H9 (cell line): ENCODE data around the gene GADD45GIP1. TPM values are rescaled to one million over a fixed set of nuclear protein-coding genes. Genes with fewer than 3 reads are reported as not detected.

Experiments
- DNase-seq: peaks from one replicate; pipeline ENCODE4 v3.0.0-alpha.2; 2017
- H2AFZ ChIP-seq: one replicate; pipeline ENCODE4 v1.6.1; 2013; ENCODE audit warnings: mild to moderate bottlenecking, low read length, control low read depth, moderate library complexity
- H2AK5ac ChIP-seq: 2 replicates; pipeline ENCODE4 v1.6.1; 2013; ENCODE audit warnings: low read length, control low read depth, mixed read lengths; ENCODE audit not compliant: insufficient read length
- H2BK120ac ChIP-seq: one replicate; pipeline ENCODE4 v1.6.1; 2013; ENCODE audit warnings: low read depth, mild to moderate bottlenecking, low read length, control low read depth, inconsistent platforms; ENCODE audit not compliant: poor library complexity, severe bottlenecking
- H2BK12ac ChIP-seq: 2 replicates; pipeline ENCODE4 v1.6.1; 2013; ENCODE audit warnings: low read length, control low read depth, mixed read lengths, low read depth; ENCODE audit not compliant: insufficient read length
- H2BK15ac ChIP-seq: 2 replicates; pipeline ENCODE4 v1.6.1; 2013; ENCODE audit warnings: low read depth, low read length, control low read depth
- H2BK20ac ChIP-seq: one replicate; pipeline ENCODE4 v1.6.1; 2013; ENCODE audit warnings: low read depth, mild to moderate bottlenecking, low read length, control low read depth, inconsistent platforms; ENCODE audit not compliant: poor library complexity, severe bottlenecking
- H2BK5ac ChIP-seq: 2 replicates; pipeline ENCODE4 v1.6.1; 2013; ENCODE audit warnings: low read length, control low read depth, mixed read lengths; ENCODE audit not compliant: insufficient read length
- H3K14ac ChIP-seq: 2 replicates; pipeline ENCODE4 v1.6.1; 2013; ENCODE audit warnings: low read length, control low read depth; ENCODE audit not compliant: insufficient read depth
- H3K18ac ChIP-seq: 2 replicates; pipeline ENCODE4 v1.6.1; 2013; ENCODE audit warnings: low read depth, mild to moderate bottlenecking, mixed read lengths, low read length, control low read depth; ENCODE audit not compliant: insufficient read length
- H3K23ac ChIP-seq: 2 replicates; pipeline ENCODE4 v1.6.1; 2013; ENCODE audit warnings: low read length, control low read depth, mixed read lengths, low read depth; ENCODE audit not compliant: insufficient read length
- H3K23me2 ChIP-seq: 2 replicates; pipeline ENCODE4 v1.6.1; 2013; ENCODE audit warnings: low read depth, mild to moderate bottlenecking, mixed read lengths, low read length, control low read depth; ENCODE audit not compliant: insufficient read length, poor library complexity, severe bottlenecking
- H3K27ac ChIP-seq: 2 replicates; pipeline ENCODE4 v1.5.1; 2013; ENCODE audit warnings: low read length, control low read depth, mixed read lengths, low read depth; ENCODE audit not compliant: insufficient read length
- H3K27me3 ChIP-seq: 2 replicates; pipeline ENCODE4 v1.6.1; 2013; ENCODE audit warnings: low read length, control low read depth, inconsistent platforms; ENCODE audit not compliant: insufficient read depth
- H3K4ac ChIP-seq: 2 replicates; pipeline ENCODE4 v1.6.1; 2013; ENCODE audit warnings: low read depth, mild to moderate bottlenecking, control low read depth, inconsistent platforms, low read length, moderate library complexity
- H3K4me1 ChIP-seq: 2 replicates; pipeline ENCODE4 v1.6.1; 2013; ENCODE audit warnings: low read length, control low read depth, inconsistent platforms; ENCODE audit not compliant: insufficient read depth
- H3K4me2 ChIP-seq: 2 replicates; pipeline ENCODE4 v1.6.1; 2013; ENCODE audit warnings: low read length, control low read depth, mixed read lengths; ENCODE audit not compliant: insufficient read length, insufficient read depth
- H3K56ac ChIP-seq: 2 replicates; pipeline ENCODE4 v1.6.1; 2013; ENCODE audit warnings: low read depth, mild to moderate bottlenecking, mixed read lengths, low read length, control low read depth; ENCODE audit not compliant: insufficient read length
- H3K79me1 ChIP-seq: 2 replicates; pipeline ENCODE4 v1.6.1; 2013; ENCODE audit warnings: low read depth, mild to moderate bottlenecking, moderate library complexity, low read length, control low read depth, inconsistent platforms; ENCODE audit not compliant: insufficient read depth, poor library complexity, severe bottlenecking
- H3K79me2 ChIP-seq: 2 replicates; pipeline ENCODE4 v1.6.1; 2013; ENCODE audit warnings: low read length, control low read depth, inconsistent platforms; ENCODE audit not compliant: insufficient read depth
- H3K9ac ChIP-seq: 2 replicates; pipeline ENCODE4 v1.6.1; 2013; ENCODE audit warnings: low read length, control low read depth, mixed read lengths; ENCODE audit not compliant: insufficient read length; ENCODE audit errors: extremely low read depth
- H3K9me3 ChIP-seq: one replicate; pipeline ENCODE4 v1.6.1; 2013; ENCODE audit warnings: low read depth, low read length, inconsistent platforms; ENCODE audit not compliant: control insufficient read depth
- H3T11ph ChIP-seq: one replicate; pipeline ENCODE4 v1.6.1; 2013; ENCODE audit warnings: mild to moderate bottlenecking, low read length, control low read depth, inconsistent platforms
- H4K20me1 ChIP-seq: one replicate; pipeline ENCODE4 v1.6.1; 2013; ENCODE audit not compliant: control insufficient read depth, insufficient read length, insufficient read depth
- H4K5ac ChIP-seq: 2 replicates; pipeline ENCODE4 v1.6.1; 2013; ENCODE audit warnings: low read depth, mild to moderate bottlenecking, mixed read lengths, low read length, control low read depth; ENCODE audit not compliant: insufficient read length
- H4K8ac ChIP-seq: replicated peaks from 2 replicates; pipeline ENCODE4 v1.6.1; 2013; ENCODE audit warnings: low read length, control low read depth, mixed read lengths, low read depth; ENCODE audit not compliant: insufficient read length
- H4K91ac ChIP-seq: 2 replicates; pipeline ENCODE4 v1.6.1; 2013; ENCODE audit warnings: low read depth, mild to moderate bottlenecking, moderate library complexity, mixed read lengths, low read length, control low read depth; ENCODE audit not compliant: insufficient read length
- H3K27ac Mint-ChIP-seq, 3 experiments: 2 replicates in 2 of 3; 3 replicates in 1 of 3; pipeline ENCODE4 v1.8.0; 2020 to 2021; ENCODE audit warnings: mixed read lengths in 3 of 3, mild to moderate bottlenecking in 1 of 3, moderate library complexity in 1 of 3
- H3K27me3 Mint-ChIP-seq: 2 replicates; pipeline ENCODE4 v1.8.0; 2021; ENCODE audit warnings: low read depth, mild to moderate bottlenecking, moderate library complexity, mixed read lengths
- H3K36me3 Mint-ChIP-seq, 3 experiments: 2 replicates in 2 of 3; 3 replicates in 1 of 3; pipeline ENCODE4 v1.8.0; 2020 to 2021; ENCODE audit warnings: low read depth in 3 of 3, mixed read lengths in 3 of 3; ENCODE audit not compliant: insufficient read depth in 1 of 3
- H3K4me1 Mint-ChIP-seq, 2 experiments: 2 replicates each; pipeline ENCODE4 v1.8.0; 2020; ENCODE audit warnings: mixed read lengths in 2 of 2
- H3K4me3 Mint-ChIP-seq, 2 experiments: 2 replicates in 1 of 2; 3 replicates in 1 of 2; pipeline ENCODE4 v1.8.0; 2020 to 2021; ENCODE audit warnings: mild to moderate bottlenecking in 2 of 2, mixed read lengths in 2 of 2, moderate library complexity in 1 of 2
- H3K9me3 Mint-ChIP-seq, 2 experiments: 2 replicates in 1 of 2; 3 replicates in 1 of 2; pipeline ENCODE4 v1.8.0; 2020; ENCODE audit warnings: mild to moderate bottlenecking in 2 of 2, mixed read lengths in 2 of 2, moderate library complexity in 1 of 2
- CTCF ChIP-seq: fragments of 200-600 bp; sonication (generic); conservative IDR thresholded peaks from 3 replicates; pipeline ENCODE4 v1.8.0; 2021; ENCODE audit warnings: antibody characterized with exemption, mild to moderate bottlenecking
- WGBS: extraction: QIAGEN DNeasy Blood & Tissue Kit; methylation state at CpG from one replicate; pipeline ENCODE4 v1.1.7; 2013; ENCODE audit warnings: missing lambda C conversion rate, low lambda C conversion rate, mixed read lengths; ENCODE audit not compliant: insufficient read length; ENCODE audit errors: extremely low coverage; 5-methylcytosine and 5-hydroxymethylcytosine counted together
- total RNA-seq: library from RNA; stranded (reverse); gene quantifications from 2 replicates; pipeline ENCODE4 v1.2.1, GENCODE V29; 2021

The GADD45GIP1 gene
- total RNA-seq, 1 experiment from 2014 or later: 44.5 TPM

- H4K20me1 ChIP-seq: no peaks in the 10 kb centered on the region
- H3K4me2 ChIP-seq: no peak overlapping the region
- H3K18ac ChIP-seq: no peak overlapping the region
- H3K27ac Mint-ChIP-seq: no peak overlapping the region
- no peak overlapping the region for H2AK5ac ChIP-seq
- H3T11ph ChIP-seq: no peak overlapping the region
- H3K4me1 Mint-ChIP-seq: peaks cover 6 to 9% of the 10 kb centered on the region in 2 experiments
- no CpG with 5 or more reads among the region's 10 CpGs for WGBS
- H3K36me3 Mint-ChIP-seq: no peaks in the 10 kb centered on the region
- H3K9me3 Mint-ChIP-seq: no peaks in the 10 kb centered on the region; a peak in 1 of 5 replicates
- no peaks in the 10 kb centered on the region; the same call in none of the 2 replicates for H3K27me3 Mint-ChIP-seq
- no peaks in the 10 kb centered on the region for H3K4me1 ChIP-seq
- H3K9ac ChIP-seq: no peak overlapping the region
- no peak overlapping the region for H2BK20ac ChIP-seq
- no peak overlapping the region for H2BK120ac ChIP-seq
- H2BK5ac ChIP-seq: no peak overlapping the region
- H3K9me3 ChIP-seq: no peaks in the 10 kb centered on the region
- H2BK12ac ChIP-seq: no peak overlapping the region
- H3K79me2 ChIP-seq: no peaks in the 10 kb centered on the region
- no peak overlapping the region for H4K5ac ChIP-seq
- no peaks in the 10 kb centered on the region for H3K23me2 ChIP-seq
- H2AFZ ChIP-seq: no peak overlapping the region
- no peak overlapping the region for H3K23ac ChIP-seq
- no peak overlapping the region for H2BK15ac ChIP-seq
- no peak overlapping the region for H3K4ac ChIP-seq
- H3K27me3 ChIP-seq: peaks cover 6% of the 10 kb centered on the region; the same call in 1 of the 2 replicates
- H4K8ac ChIP-seq: no peak overlapping the region
- no peaks in the 10 kb centered on the region for H3K79me1 ChIP-seq
- no peak overlapping the region for H4K91ac ChIP-seq
- H3K27ac ChIP-seq: no peak overlapping the region
- no peak overlapping the region for H3K56ac ChIP-seq
- no peak overlapping the region for H3K14ac ChIP-seq
- peak; percentile 27 for DNase-seq
- H3K4me3 Mint-ChIP-seq: no peak overlapping the region
- no peak for TF ChIP-seq CTCF
Measured at GRCh38 chr19:12984683-12985048, 27.6 kb upstream of the GADD45GIP1 start.
